AG04450 (cell line): ENCODE data around the gene NFATC4. TPM values are rescaled to one million over a fixed set of nuclear protein-coding genes. Genes with fewer than 3 reads are reported as not detected.
A peak's percentile ranks its signal among the peaks of the same experiment; 100 is the strongest.

ENCODE experiments used
- CTCF ChIA-PET: fragments of 300-600, 350-600 bp; formaldehyde crosslinking; extraction: SDS; loops from one replicate; lab custom pipeline; 2022; ENCODE audit warnings: antibody characterized with exemption, inconsistent platforms; lab: Charles Lee
- POLR2A ChIA-PET: fragments of 350-600 bp; formaldehyde crosslinking; extraction: SDS; loops from one replicate; lab custom pipeline; 2021; ENCODE audit warnings: antibody characterized with exemption, inconsistent platforms; lab: Yijun Ruan, JAX
- DNase-seq: peaks from one replicate; pipeline ENCODE4 v3.0.0-alpha.2; 2011; ENCODE audit warnings: low read depth, low spot score
- H3K27ac ChIP-seq: one replicate; pipeline ENCODE4 v1.5.1; 2012; ENCODE audit warnings: low read depth, low read length, control low read depth
- H3K27me3 ChIP-seq: one replicate; pipeline ENCODE4 v1.6.0; 2012; ENCODE audit warnings: low read length; ENCODE audit not compliant: control insufficient read depth, insufficient read depth
- H3K4me3 ChIP-seq: 2 replicates; pipeline ENCODE4 v1.5.1; 2011; ENCODE audit warnings: mild to moderate bottlenecking, low read depth, low read length, control low read depth
- H3K9me3 ChIP-seq: 2 replicates; pipeline ENCODE4 v1.5.1; 2012; ENCODE audit warnings: low read length; ENCODE audit not compliant: control insufficient read depth, insufficient read depth
- polyA plus RNA-seq: library from polyadenylated mRNA; depleted of rRNA; stranded (reverse); fragments of >200 nt; gene quantifications from 2 replicates; pipeline ENCODE4 v1.2.3, GENCODE V29; 2011
- TF ChIP-seq, protein P1 (sequence below): IDR thresholded peaks from 2 replicates; pipeline ENCODE4 v1.5.1; 2011; ENCODE audit warnings: low read depth, low read length, control low read depth, inconsistent platforms

NFATC4 gene
- polyA plus RNA-seq, 1 experiment = 42.0 TPM

DNA sequence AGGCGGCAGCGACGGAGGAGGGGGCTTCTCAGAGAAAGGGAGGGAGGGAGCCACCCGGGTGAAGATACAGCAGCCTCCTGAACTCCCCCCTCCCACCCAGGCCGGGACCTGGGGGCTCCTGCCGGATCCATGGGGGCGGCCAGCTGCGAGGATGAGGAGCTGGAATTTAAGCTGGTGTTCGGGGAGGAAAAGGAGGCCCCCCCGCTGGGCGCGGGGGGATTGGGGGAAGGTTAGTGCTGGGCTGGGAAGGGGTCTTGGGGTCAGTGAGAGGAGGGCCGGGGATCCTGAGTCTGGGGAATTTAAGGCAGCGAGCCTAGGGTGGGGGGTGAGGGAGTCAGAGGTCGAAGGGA lies 203 bp downstream of the NFATC4 start:
- H3K4me3 ChIP-seq = peak overlapping the region; percentile 90
- TF ChIP-seq, protein P1, sequence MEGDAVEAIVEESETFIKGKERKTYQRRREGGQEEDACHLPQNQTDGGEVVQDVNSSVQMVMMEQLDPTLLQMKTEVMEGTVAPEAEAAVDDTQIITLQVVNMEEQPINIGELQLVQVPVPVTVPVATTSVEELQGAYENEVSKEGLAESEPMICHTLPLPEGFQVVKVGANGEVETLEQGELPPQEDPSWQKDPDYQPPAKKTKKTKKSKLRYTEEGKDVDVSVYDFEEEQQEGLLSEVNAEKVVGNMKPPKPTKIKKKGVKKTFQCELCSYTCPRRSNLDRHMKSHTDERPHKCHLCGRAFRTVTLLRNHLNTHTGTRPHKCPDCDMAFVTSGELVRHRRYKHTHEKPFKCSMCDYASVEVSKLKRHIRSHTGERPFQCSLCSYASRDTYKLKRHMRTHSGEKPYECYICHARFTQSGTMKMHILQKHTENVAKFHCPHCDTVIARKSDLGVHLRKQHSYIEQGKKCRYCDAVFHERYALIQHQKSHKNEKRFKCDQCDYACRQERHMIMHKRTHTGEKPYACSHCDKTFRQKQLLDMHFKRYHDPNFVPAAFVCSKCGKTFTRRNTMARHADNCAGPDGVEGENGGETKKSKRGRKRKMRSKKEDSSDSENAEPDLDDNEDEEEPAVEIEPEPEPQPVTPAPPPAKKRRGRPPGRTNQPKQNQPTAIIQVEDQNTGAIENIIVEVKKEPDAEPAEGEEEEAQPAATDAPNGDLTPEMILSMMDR = no peak
- no peak for DNase-seq
- POLR2A ChIA-PET = interaction anchor here (0.9 kb wide), 1 partner anchor 63 kb away, joined by 3 read pairs; no protein-coding TSS in a partner anchor
- no peaks in the 10 kb centered on the region for H3K27me3 ChIP-seq
- CTCF ChIA-PET = interaction anchor here (1.4 to 6.4 kb wide), 2 partner anchors 35 to 63 kb away, joined by 5 to 33 read pairs; no protein-coding TSS in a partner anchor
- H3K27ac ChIP-seq = peak overlapping the region; percentile 78
- no peaks in the 10 kb centered on the region; the same call in 1 of the 2 replicates for H3K9me3 ChIP-seq

DNA sequence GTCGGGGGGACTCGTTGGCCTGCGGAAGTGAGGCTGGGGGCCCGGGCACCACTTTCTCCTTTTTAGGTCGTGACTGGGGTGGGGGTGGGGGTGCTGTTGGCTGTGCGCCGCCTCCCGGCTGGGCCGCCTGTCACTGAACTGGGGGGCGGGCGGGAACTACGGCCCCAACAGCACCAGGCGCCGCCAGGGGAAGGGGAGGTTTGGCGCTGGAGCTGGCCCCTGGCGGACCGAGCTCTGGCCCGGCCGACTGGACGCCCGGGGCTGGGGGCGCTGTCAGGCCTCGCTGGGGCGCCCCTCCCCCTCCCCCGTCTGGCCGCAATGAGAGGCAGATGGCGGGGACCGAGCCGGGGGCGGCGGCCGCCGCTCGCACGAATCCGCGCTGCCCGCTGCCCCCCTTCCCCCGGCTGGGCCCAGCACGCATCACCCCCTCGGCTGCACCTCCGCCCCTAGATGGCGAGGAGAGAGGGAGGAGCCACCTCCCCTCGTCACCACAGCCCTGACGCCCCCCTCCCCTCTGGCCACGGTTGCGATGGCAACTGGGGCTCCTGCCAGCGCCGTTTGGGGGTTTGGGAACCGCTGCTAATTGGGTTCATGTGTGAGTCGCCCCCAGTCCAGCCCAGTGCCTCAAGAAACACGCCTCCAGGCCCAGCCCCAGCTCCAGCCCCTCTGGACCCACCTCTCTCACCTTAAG lies 723 bp downstream of the NFATC4 start:
- DNase-seq = no peak
- POLR2A ChIA-PET = interaction anchor here (0.9 kb wide), 1 partner anchor 63 kb away, joined by 3 read pairs; no protein-coding TSS in a partner anchor
- H3K27ac ChIP-seq = peak overlapping the region; percentile 78
- CTCF ChIA-PET = interaction anchor here (1.4 to 6.4 kb wide), 2 partner anchors 35 to 63 kb away, joined by 5 to 33 read pairs; no protein-coding TSS in a partner anchor
- peak overlapping the region; percentile 90 for H3K4me3 ChIP-seq
- H3K9me3 ChIP-seq = no peaks in the 10 kb centered on the region; the same call in 1 of the 2 replicates
- TF ChIP-seq, protein P1 = peak; percentile 4; the same call in 1 of the 2 replicates
- no peaks in the 10 kb centered on the region for H3K27me3 ChIP-seq

DNA sequence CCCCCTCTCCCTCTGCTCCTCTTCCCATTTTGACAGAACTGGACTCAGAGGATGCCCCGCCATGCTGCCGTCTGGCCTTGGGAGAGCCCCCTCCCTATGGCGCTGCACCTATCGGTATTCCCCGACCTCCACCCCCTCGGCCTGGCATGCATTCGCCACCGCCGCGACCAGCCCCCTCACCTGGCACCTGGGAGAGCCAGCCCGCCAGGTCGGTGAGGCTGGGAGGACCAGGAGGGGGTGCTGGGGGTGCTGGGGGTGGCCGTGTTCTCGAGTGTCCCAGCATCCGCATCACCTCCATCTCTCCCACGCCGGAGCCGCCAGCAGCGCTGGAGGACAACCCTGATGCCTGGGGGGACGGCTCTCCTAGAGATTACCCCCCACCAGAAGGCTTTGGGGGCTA lies 1.5 kb downstream of the NFATC4 start:
- no peak for DNase-seq
- ChIA-PET CTCF (interaction anchor here (1.8 to 6.4 kb wide), 3 partner anchors 37 to 62 kb away, joined by 4 to 33 read pairs (median 19); partner anchors contain the start of gene CIDEB), POLR2A (no interaction called here)
- TF ChIP-seq, protein P1 = no peak
- peak overlapping the region; percentile 90 for H3K4me3 ChIP-seq
- H3K9me3 ChIP-seq = no peaks in the 10 kb centered on the region; the same call in 1 of the 2 replicates
- peak overlapping the region; percentile 52 for H3K27ac ChIP-seq
- H3K27me3 ChIP-seq = no peaks in the 10 kb centered on the region

DNA sequence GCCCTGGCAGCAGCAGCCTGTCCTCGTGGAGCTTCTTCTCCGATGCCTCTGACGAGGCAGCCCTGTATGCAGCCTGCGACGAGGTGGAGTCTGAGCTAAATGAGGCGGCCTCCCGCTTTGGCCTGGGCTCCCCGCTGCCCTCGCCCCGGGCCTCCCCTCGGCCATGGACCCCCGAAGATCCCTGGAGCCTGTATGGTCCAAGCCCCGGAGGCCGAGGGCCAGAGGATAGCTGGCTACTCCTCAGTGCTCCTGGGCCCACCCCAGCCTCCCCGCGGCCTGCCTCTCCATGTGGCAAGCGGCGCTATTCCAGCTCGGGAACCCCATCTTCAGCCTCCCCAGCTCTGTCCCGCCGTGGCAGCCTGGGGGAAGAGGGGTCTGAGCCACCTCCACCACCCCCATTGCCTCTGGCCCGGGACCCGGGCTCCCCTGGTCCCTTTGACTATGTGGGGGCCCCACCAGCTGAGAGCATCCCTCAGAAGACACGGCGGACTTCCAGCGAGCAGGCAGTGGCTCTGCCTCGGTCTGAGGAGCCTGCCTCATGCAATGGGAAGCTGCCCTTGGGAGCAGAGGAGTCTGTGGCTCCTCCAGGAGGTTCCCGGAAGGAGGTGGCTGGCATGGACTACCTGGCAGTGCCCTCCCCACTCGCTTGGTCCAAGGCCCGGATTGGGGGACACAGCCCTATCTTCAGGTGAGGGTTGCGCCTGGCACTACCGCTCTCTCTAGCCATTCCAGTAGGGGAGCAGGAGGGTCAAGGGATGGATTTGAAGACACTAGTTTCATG lies 2.1 kb downstream of the NFATC4 start:
- Histone ChIP-seq H3K9me3 (no peaks in the 10 kb centered on the region; the same call in 1 of the 2 replicates), H3K4me3 (no peak overlapping the region), H3K27me3 (no peaks in the 10 kb centered on the region), H3K27ac (no peak overlapping the region)
- TF ChIP-seq, protein P1 = no peak
- ChIA-PET CTCF (interaction anchor here (0.7 to 6.4 kb wide), 6 partner anchors 37 to 66 kb away, joined by 3 to 33 read pairs (median 6); partner anchors contain the start of gene CIDEB), POLR2A (no interaction called here)
- DNase-seq = no peak
